ENCODE results near the gene NDUFB1.

Gene NDUFB1

GRCh38 chr14:92143309-92143708 lies 21.8 kb upstream of the NDUFB1 start:
- Histone ChIP-seq H2AFZ (ENCODE audit: low read depth, low read length) (no peak overlapping the region), H2BK5ac (ENCODE audit: low read depth, low read length, poor library complexity, severe bottlenecking) (no peak overlapping the region), H4K91ac (ENCODE audit: low read length) (no peak overlapping the region), H2AK5ac (ENCODE audit: low read length, severe bottlenecking) (no peak overlapping the region), H3K4me3 (ENCODE audit: insufficient read depth in 1 of 2, low read depth in 1 of 2, low read length in 2 of 2) (no peak overlapping the region), H2BK15ac (ENCODE audit: low read depth, poor library complexity, severe bottlenecking) (no peak overlapping the region), H3K14ac (ENCODE audit: low read length in 2 of 2) (no peak overlapping the region), H3K23ac (ENCODE audit: low read length in 2 of 2) (no peak overlapping the region), H3K9me3 (ENCODE audit: control insufficient read depth, low read length) (no peaks in the 10 kb centered on the region), H2BK120ac (ENCODE audit: low read depth, low read length) (no peak overlapping the region), H3K27me3 (ENCODE audit: control insufficient read depth in 1 of 2, insufficient read depth in 1 of 2, low read length in 2 of 2) (no peaks in the 10 kb centered on the region), H3K4me2 (ENCODE audit: low read length, poor library complexity, severe bottlenecking) (no peak overlapping the region), H3K9ac (ENCODE audit: low read length) (no peak overlapping the region), H3K4me1 (ENCODE audit: control insufficient read depth, insufficient read depth, low read depth, low read length) (no peaks in the 10 kb centered on the region), H2BK12ac (ENCODE audit: low read length in 2 of 2) (no peak overlapping the region), H3K36me3 (ENCODE audit: control insufficient read depth in 1 of 2, insufficient read depth in 2 of 2, low read depth in 1 of 2, low read length in 2 of 2) (peaks cover 14 to 83% of the 10 kb centered on the region in 2 experiments), H3K27ac (ENCODE audit: low read length, poor library complexity, severe bottlenecking) (no peak overlapping the region), H3K4ac (ENCODE audit: low read depth in 1 of 2, low read length in 2 of 2) (no peak overlapping the region), H4K8ac (ENCODE audit: low read length) (no peak overlapping the region), H3K18ac (ENCODE audit: low read depth in 1 of 2, low read length in 2 of 2) (no peak overlapping the region), H3K79me1 (replicated peaks; ENCODE audit: low read length, poor library complexity, severe bottlenecking) (peaks cover 14% of the 10 kb centered on the region)
- DNase-seq, result no peak
- 100% methylated on average over 3 of the region's 4 CpGs for WGBS

GRCh38 chr14:92135269-92135668 lies 13.8 kb upstream of the NDUFB1 start:
- 100% methylated on average over 1 of the region's 1 CpG for WGBS

GRCh38 chr14:92134456-92134855 lies 12.9 kb upstream of the NDUFB1 start:
- Histone ChIP-seq H3K23ac (ENCODE audit: low read length in 2 of 2) (no peak overlapping the region), H4K8ac (ENCODE audit: low read length) (no peak overlapping the region), H3K14ac (ENCODE audit: low read length in 2 of 2) (no peak overlapping the region), H3K9ac (ENCODE audit: low read length) (no peak overlapping the region), H3K4me2 (ENCODE audit: low read length, poor library complexity, severe bottlenecking) (no peak overlapping the region), H3K27ac (ENCODE audit: low read length, poor library complexity, severe bottlenecking) (no peak overlapping the region), H3K4ac (ENCODE audit: low read depth in 1 of 2, low read length in 2 of 2) (no peak overlapping the region), H3K79me1 (replicated peaks; ENCODE audit: low read length, poor library complexity, severe bottlenecking) (peaks cover 8% of the 10 kb centered on the region), H2AFZ (ENCODE audit: low read depth, low read length) (no peak overlapping the region), H3K4me3 (ENCODE audit: insufficient read depth in 1 of 2, low read depth in 1 of 2, low read length in 2 of 2) (no peak overlapping the region), H4K91ac (ENCODE audit: low read length) (no peak overlapping the region), H3K36me3 (ENCODE audit: control insufficient read depth in 1 of 2, insufficient read depth in 2 of 2, low read depth in 1 of 2, low read length in 2 of 2) (peaks cover 26 to 85% of the 10 kb centered on the region in 2 experiments), H3K4me1 (ENCODE audit: control insufficient read depth, insufficient read depth, low read depth, low read length) (no peaks in the 10 kb centered on the region), H2BK5ac (ENCODE audit: low read depth, low read length, poor library complexity, severe bottlenecking) (no peak overlapping the region), H3K27me3 (ENCODE audit: control insufficient read depth in 1 of 2, insufficient read depth in 1 of 2, low read length in 2 of 2) (no peaks in the 10 kb centered on the region), H3K9me3 (ENCODE audit: control insufficient read depth, low read length) (no peaks in the 10 kb centered on the region), H2BK15ac (ENCODE audit: low read depth, poor library complexity, severe bottlenecking) (no peak overlapping the region), H2BK120ac (ENCODE audit: low read depth, low read length) (no peak overlapping the region), H3K18ac (ENCODE audit: low read depth in 1 of 2, low read length in 2 of 2) (no peak overlapping the region), H2AK5ac (ENCODE audit: low read length, severe bottlenecking) (no peak overlapping the region), H2BK12ac (ENCODE audit: low read length in 2 of 2) (no peak overlapping the region)
- peak; percentile 6 for DNase-seq
- no CpG with 5 or more reads among the region's 1 CpG for WGBS

More at GRCh38 chr14:92135269-92135668, 13.8 kb upstream of the NDUFB1 start:
- no peaks in the 10 kb centered on the region for H3K4me1 ChIP-seq (ENCODE audit: control insufficient read depth, insufficient read depth, low read depth, low read length)
- H3K18ac ChIP-seq (ENCODE audit: low read depth in 1 of 2, low read length in 2 of 2), result no peak overlapping the region
- no peak overlapping the region for H4K91ac ChIP-seq (ENCODE audit: low read length)
- H3K27me3 ChIP-seq (ENCODE audit: control insufficient read depth in 1 of 2, insufficient read depth in 1 of 2, low read length in 2 of 2), result no peaks in the 10 kb centered on the region
- no peak overlapping the region for H2AK5ac ChIP-seq (ENCODE audit: low read length, severe bottlenecking)
- peak overlapping the region; percentile 30 for H3K9ac ChIP-seq (ENCODE audit: low read length)
- no peak overlapping the region for H2BK12ac ChIP-seq (ENCODE audit: low read length in 2 of 2)
- H2AFZ ChIP-seq (ENCODE audit: low read depth, low read length), result no peak overlapping the region
- no peak overlapping the region for H3K4ac ChIP-seq (ENCODE audit: low read depth in 1 of 2, low read length in 2 of 2)
- H3K4me2 ChIP-seq (ENCODE audit: low read length, poor library complexity, severe bottlenecking), result no peak overlapping the region
- no peak overlapping the region for H3K14ac ChIP-seq (ENCODE audit: low read length in 2 of 2)
- H3K79me1 ChIP-seq (replicated peaks; ENCODE audit: low read length, poor library complexity, severe bottlenecking), result peaks cover 6% of the 10 kb centered on the region
- no peaks in the 10 kb centered on the region for H3K9me3 ChIP-seq (ENCODE audit: control insufficient read depth, low read length)
- peaks cover 25 to 80% of the 10 kb centered on the region in 2 experiments for H3K36me3 ChIP-seq (ENCODE audit: control insufficient read depth in 1 of 2, insufficient read depth in 2 of 2, low read depth in 1 of 2, low read length in 2 of 2)
- H3K23ac ChIP-seq (ENCODE audit: low read length in 2 of 2), result no peak overlapping the region
- H3K4me3 ChIP-seq (ENCODE audit: insufficient read depth in 1 of 2, low read depth in 1 of 2, low read length in 2 of 2), result no peak overlapping the region
- DNase-seq, result peak; percentile 58
- H2BK5ac ChIP-seq (ENCODE audit: low read depth, low read length, poor library complexity, severe bottlenecking), result no peak overlapping the region
- no peak overlapping the region for H2BK15ac ChIP-seq (ENCODE audit: low read depth, poor library complexity, severe bottlenecking)
- no peak overlapping the region for H3K27ac ChIP-seq (ENCODE audit: low read length, poor library complexity, severe bottlenecking)
- no peak overlapping the region for H2BK120ac ChIP-seq (ENCODE audit: low read depth, low read length)
- no peak overlapping the region for H4K8ac ChIP-seq (ENCODE audit: low read length)

- Histone ChIP-seq H3K23ac (ENCODE audit: low read length in 2 of 2) (peak overlapping the region in 1 of 2 experiments; percentile 14), H3K27me3 (ENCODE audit: control insufficient read depth in 1 of 2, insufficient read depth in 1 of 2, low read length in 2 of 2) (no peaks in the 10 kb centered on the region), H3K4ac (ENCODE audit: low read depth in 1 of 2, low read length in 2 of 2) (peak overlapping the region in 1 of 2 experiments; percentile 95), H4K8ac (ENCODE audit: low read length) (no peak overlapping the region), H3K9me3 (ENCODE audit: control insufficient read depth, low read length) (no peaks in the 10 kb centered on the region), H2BK120ac (ENCODE audit: low read depth, low read length) (no peak overlapping the region), H3K36me3 (ENCODE audit: control insufficient read depth in 1 of 2, insufficient read depth in 2 of 2, low read depth in 1 of 2, low read length in 2 of 2) (peaks cover 3 to 49% of the 10 kb centered on the region in 2 experiments), H2BK15ac (ENCODE audit: low read depth, poor library complexity, severe bottlenecking) (no peak overlapping the region), H2BK5ac (ENCODE audit: low read depth, low read length, poor library complexity, severe bottlenecking) (no peak overlapping the region), H3K14ac (ENCODE audit: low read length in 2 of 2) (no peak overlapping the region), H3K4me3 (ENCODE audit: insufficient read depth in 1 of 2, low read depth in 1 of 2, low read length in 2 of 2) (peak overlapping the region; percentile 71 to 88), H4K91ac (ENCODE audit: low read length) (no peak overlapping the region), H3K27ac (ENCODE audit: low read length, poor library complexity, severe bottlenecking) (peak overlapping the region; percentile 79), H2AFZ (ENCODE audit: low read depth, low read length) (no peak overlapping the region), H2BK12ac (ENCODE audit: low read length in 2 of 2) (no peak overlapping the region), H3K79me1 (replicated peaks; ENCODE audit: low read length, poor library complexity, severe bottlenecking) (peaks cover 31% of the 10 kb centered on the region), H2AK5ac (ENCODE audit: low read length, severe bottlenecking) (no peak overlapping the region), H3K18ac (ENCODE audit: low read depth in 1 of 2, low read length in 2 of 2) (no peak overlapping the region), H3K4me2 (ENCODE audit: low read length, poor library complexity, severe bottlenecking) (peak overlapping the region; percentile 81), H3K9ac (ENCODE audit: low read length) (peak overlapping the region; percentile 98), H3K4me1 (ENCODE audit: control insufficient read depth, insufficient read depth, low read depth, low read length) (peaks cover 14% of the 10 kb centered on the region)
- no peak for DNase-seq
- 44% methylated on average over 9 of the region's 9 CpGs for WGBS
Observed at GRCh38 chr14:92122761-92123160, 1.3 kb upstream of the NDUFB1 start.
